ENCODE data around the gene ARID3A. TPM values are rescaled to one million over a fixed set of nuclear protein-coding genes. Genes with fewer than 3 reads are reported as not detected.

ARID3A gene
- total RNA-seq, 2 donors from 2014 or later: 3.8 to 18.7 TPM

DNA sequence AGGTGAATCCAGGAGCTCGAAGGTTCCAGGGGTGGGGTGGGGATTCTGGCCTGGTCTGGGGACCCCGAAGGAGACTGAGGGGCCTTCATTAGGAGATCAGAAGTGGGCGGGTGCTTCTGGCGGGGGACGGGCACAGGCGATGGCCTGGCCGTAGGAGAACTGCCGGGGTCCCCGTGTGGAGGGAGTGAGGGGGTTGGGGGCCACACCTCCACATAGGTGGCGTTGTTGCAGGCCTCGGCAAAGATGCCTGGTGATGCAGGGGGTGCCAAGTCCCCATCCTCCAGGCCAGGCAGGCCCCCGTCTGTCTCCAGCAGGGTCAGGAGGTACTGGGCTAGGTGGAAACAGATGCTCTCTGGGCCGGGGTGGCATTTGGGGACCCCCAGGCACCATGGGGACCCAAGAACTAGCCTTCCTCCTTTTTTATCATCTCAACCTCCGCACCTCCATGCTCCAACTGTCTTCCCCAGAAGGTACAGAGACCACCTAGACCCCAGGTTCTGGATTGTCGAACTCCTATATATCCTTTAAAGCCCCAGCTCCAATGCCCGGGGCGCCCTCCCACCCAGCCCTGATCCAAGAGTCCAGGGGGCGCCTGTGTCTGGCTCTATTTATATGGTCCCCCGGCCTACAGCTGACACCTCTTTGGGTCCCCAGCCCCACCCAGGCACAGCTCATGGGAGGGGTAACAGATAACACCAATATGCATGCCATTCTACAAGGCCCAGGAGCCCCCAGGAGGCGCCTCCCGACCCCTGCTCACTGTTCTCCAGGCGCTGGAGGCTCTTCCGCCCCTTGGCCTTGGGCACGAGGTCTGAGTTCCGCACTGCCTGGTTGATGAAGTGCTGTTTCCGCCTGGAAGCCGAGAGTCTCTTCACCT is 24.4 kb upstream of the ARID3A start:
- no peaks in the 10 kb centered on the region for H3K4me1 ChIP-seq (replicated peaks)
- H3K9me3 ChIP-seq: no peaks in the 10 kb centered on the region
- TF ChIP-seq POLR2AphosphoS5 (IDR thresholded peaks at IDR 0.05): no peak
- TF ChIP-seq, protein P1, sequence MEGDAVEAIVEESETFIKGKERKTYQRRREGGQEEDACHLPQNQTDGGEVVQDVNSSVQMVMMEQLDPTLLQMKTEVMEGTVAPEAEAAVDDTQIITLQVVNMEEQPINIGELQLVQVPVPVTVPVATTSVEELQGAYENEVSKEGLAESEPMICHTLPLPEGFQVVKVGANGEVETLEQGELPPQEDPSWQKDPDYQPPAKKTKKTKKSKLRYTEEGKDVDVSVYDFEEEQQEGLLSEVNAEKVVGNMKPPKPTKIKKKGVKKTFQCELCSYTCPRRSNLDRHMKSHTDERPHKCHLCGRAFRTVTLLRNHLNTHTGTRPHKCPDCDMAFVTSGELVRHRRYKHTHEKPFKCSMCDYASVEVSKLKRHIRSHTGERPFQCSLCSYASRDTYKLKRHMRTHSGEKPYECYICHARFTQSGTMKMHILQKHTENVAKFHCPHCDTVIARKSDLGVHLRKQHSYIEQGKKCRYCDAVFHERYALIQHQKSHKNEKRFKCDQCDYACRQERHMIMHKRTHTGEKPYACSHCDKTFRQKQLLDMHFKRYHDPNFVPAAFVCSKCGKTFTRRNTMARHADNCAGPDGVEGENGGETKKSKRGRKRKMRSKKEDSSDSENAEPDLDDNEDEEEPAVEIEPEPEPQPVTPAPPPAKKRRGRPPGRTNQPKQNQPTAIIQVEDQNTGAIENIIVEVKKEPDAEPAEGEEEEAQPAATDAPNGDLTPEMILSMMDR (IDR thresholded peaks at IDR 0.05): no peak
- TF ChIP-seq POLR2A (IDR thresholded peaks at IDR 0.05): no peak
- WGBS: 90% methylated on average over 27 of the region's 27 CpGs
- peaks cover 0 to 6% of the 10 kb centered on the region in 2 donors for H3K36me3 ChIP-seq
- H3K27me3 ChIP-seq (replicated peaks; ENCODE audit: insufficient read depth): no peaks in the 10 kb centered on the region
- no peak overlapping the region for H3K27ac ChIP-seq
- no peak for DNase-seq (ENCODE audit: low spot score)
- intact Hi-C loops (cut with DNase I): no loop called here
- H3K4me3 ChIP-seq: no peak overlapping the region

DNA sequence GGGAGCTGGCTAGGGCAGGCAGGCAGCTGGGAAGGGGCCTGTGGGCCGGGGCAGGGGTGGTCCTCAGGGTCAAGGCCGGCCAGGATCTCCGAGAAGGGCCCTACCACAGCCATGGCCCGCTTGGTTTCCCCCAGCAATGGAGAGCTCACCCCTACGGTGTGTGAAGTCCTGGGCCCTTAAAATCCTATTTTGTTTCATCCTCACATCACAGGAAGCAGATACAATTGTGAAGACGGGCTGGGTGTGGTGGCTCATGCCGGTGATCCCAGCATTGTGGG is 23.8 kb upstream of the ARID3A start:
- Histone ChIP-seq H3K9me3 (no peaks in the 10 kb centered on the region), H3K4me1 (replicated peaks) (no peaks in the 10 kb centered on the region), H3K27me3 (replicated peaks; ENCODE audit: insufficient read depth) (no peaks in the 10 kb centered on the region), H3K36me3 (peaks cover 0 to 6% of the 10 kb centered on the region in 2 donors), H3K4me3 (no peak overlapping the region), H3K27ac (no peak overlapping the region)
- no peak for DNase-seq (ENCODE audit: low spot score)
- WGBS: 78% methylated on average over 7 of the region's 7 CpGs
- intact Hi-C loops (cut with DNase I): no loop called here
- TF ChIP-seq, protein P1 (IDR thresholded peaks at IDR 0.05): no peak
- TF ChIP-seq POLR2AphosphoS5 (IDR thresholded peaks at IDR 0.05) (no peak), POLR2A (IDR thresholded peaks at IDR 0.05) (no peak)

DNA sequence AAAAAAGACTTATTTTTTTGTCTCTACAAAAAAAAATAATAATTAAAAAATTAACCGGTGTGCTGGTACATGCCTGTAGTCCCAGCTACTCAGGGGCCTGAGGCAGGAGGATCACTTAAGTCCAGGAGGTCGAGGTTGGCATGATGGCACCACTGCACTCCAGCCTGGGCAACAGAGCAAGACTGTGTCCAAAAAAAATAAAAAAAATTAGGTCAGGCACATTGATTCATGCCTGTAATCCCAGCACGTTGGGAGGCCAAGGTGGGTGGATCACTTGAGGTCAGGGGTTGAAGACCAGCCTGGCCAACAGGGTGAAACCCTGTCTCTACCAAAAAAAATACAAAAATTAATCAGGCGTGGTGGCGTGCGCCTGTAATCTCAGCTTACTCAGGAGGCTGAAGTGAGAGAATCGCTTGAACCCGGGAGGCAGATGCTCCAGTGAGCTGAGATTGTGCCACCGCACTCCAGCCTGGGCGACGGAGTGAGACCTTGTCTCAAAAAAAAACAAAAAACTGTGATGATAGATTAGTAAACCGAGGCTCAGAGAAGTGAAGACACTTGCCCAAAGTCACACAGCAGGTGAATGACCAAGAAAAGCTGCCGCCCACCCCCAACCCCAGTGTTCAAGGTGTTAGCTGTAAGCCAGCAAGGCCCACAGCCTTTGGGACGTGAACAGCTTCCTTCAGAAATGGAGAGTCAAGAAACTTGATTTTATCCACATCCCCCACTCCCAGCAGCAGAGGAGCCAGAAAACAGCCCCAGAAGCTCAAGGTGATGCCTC is 23.2 kb upstream of the ARID3A start:
- intact Hi-C loops (cut with DNase I): no loop called here
- no peaks in the 10 kb centered on the region for H3K27me3 ChIP-seq (replicated peaks; ENCODE audit: insufficient read depth)
- 91% methylated on average over 14 of the region's 14 CpGs for WGBS
- no peaks in the 10 kb centered on the region for H3K4me1 ChIP-seq (replicated peaks)
- H3K9me3 ChIP-seq: no peaks in the 10 kb centered on the region
- TF ChIP-seq, protein P1 (IDR thresholded peaks at IDR 0.05): no peak
- TF ChIP-seq POLR2AphosphoS5 (IDR thresholded peaks at IDR 0.05) (no peak), POLR2A (IDR thresholded peaks at IDR 0.05) (no peak)
- no peak overlapping the region for H3K4me3 ChIP-seq
- H3K36me3 ChIP-seq: peaks cover 0 to 6% of the 10 kb centered on the region in 2 donors
- no peak for DNase-seq (ENCODE audit: low spot score)
- H3K27ac ChIP-seq: no peak overlapping the region

DNA sequence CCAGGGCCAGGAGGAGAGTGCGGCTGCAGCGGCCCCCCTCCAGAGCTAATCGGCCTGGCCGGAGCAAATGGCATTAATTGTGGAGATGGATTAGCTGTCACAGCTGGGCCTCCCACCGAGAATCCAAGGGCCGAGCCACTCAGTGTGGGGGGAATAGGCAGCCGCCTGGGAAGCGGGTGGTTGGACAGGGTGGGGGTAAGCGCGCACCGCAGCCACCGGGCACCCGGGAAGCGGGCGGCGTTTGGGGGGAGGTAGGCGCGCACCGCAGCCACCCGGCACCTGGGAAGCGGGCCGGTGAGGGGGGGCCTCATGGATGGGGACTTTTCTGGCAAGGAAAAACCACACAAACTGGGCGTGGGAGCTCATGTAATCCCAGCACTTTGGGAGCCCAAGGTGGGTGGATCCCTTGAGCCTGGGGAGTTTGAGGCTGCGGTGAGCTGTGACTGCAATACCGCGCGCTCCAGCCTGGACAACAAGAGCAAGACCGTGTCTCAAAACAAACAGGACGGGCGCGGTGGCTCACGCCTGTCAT is 22.5 kb upstream of the ARID3A start:
- Histone ChIP-seq H3K4me1 (replicated peaks) (no peaks in the 10 kb centered on the region), H3K27me3 (replicated peaks; ENCODE audit: insufficient read depth) (no peaks in the 10 kb centered on the region), H3K36me3 (peaks cover 0 to 6% of the 10 kb centered on the region in 2 donors), H3K9me3 (no peaks in the 10 kb centered on the region), H3K27ac (no peak overlapping the region), H3K4me3 (no peak overlapping the region)
- no peak for TF ChIP-seq POLR2AphosphoS5 (IDR thresholded peaks at IDR 0.05)
- TF ChIP-seq, protein P1 (IDR thresholded peaks at IDR 0.05): no peak
- TF ChIP-seq POLR2A (IDR thresholded peaks at IDR 0.05): no peak
- intact Hi-C loops (cut with DNase I): no loop called here
- no peak for DNase-seq (ENCODE audit: low spot score)
- 79% methylated on average over 30 of the region's 32 CpGs for WGBS
